ENCODE data around the gene RBM47. TPM values are rescaled to one million over a fixed set of nuclear protein-coding genes. Genes with fewer than 3 reads are reported as not detected.

The RBM47 gene
- total RNA-seq, 1 donor from 2014 or later: 108 TPM

DNA sequence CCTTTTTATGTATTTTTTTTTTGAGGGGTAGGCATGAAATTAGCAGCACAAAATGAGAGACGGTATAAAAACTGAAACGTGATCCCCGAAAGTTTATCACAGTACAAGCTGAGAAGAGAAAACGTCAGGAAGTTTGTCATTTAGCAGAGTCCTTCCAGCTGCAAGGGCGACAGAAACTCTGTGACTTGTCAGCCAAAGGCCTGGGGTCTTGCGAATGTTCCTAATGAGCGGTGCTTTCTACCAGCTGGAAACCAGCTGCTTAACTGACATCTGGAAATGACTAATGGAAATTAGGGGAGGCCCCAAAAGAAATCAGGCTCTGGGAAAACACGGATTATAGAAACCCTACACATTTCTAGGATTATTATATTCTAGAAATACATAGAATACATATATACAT, 228.0 kb downstream of the RBM47 start:
- no peaks in the 10 kb centered on the region for H3K36me3 ChIP-seq

DNA sequence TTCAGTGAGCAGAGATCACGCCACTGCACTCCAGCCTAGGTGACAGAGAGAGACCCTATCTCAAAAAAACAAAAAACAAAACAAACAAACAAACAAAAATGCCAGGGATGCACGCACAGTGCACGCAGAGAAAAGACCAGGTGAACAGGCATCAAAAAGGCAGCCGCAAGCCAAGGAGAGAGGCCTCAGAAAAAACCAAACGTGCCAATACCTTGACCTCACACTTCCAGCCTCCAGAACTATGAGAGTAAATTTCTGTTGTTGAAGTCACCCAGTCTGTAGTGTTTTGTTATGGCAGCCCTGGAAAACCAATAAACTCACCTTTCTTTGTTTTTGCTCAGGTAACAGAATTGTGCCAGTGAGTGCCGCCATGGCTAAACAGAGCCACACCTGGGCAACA, 228.6 kb downstream of the RBM47 start:
- Histone ChIP-seq H3K36me3 (no peaks in the 10 kb centered on the region), H3K27me3 (ENCODE audit: low read depth) (no peaks in the 10 kb centered on the region), H3K27ac (no peak overlapping the region), H3K4me3 (no peak overlapping the region), H3K9me3 (no peaks in the 10 kb centered on the region), H3K4me1 (peaks cover 25% of the 10 kb centered on the region)
- intact Hi-C loops (cut with DNase I): no loop called here
- TF ChIP-seq, protein P1, sequence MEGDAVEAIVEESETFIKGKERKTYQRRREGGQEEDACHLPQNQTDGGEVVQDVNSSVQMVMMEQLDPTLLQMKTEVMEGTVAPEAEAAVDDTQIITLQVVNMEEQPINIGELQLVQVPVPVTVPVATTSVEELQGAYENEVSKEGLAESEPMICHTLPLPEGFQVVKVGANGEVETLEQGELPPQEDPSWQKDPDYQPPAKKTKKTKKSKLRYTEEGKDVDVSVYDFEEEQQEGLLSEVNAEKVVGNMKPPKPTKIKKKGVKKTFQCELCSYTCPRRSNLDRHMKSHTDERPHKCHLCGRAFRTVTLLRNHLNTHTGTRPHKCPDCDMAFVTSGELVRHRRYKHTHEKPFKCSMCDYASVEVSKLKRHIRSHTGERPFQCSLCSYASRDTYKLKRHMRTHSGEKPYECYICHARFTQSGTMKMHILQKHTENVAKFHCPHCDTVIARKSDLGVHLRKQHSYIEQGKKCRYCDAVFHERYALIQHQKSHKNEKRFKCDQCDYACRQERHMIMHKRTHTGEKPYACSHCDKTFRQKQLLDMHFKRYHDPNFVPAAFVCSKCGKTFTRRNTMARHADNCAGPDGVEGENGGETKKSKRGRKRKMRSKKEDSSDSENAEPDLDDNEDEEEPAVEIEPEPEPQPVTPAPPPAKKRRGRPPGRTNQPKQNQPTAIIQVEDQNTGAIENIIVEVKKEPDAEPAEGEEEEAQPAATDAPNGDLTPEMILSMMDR (IDR thresholded peaks at IDR 0.05): no peak
- DNase-seq: no peak
- no peak for ATAC-seq

More for the DNA sequence above, 228.0 kb downstream of the RBM47 start:
- Histone ChIP-seq H3K27me3 (ENCODE audit: low read depth) (no peaks in the 10 kb centered on the region), H3K9me3 (no peaks in the 10 kb centered on the region), H3K27ac (no peak overlapping the region), H3K4me1 (peaks cover 19% of the 10 kb centered on the region), H3K4me3 (no peak overlapping the region)
- ATAC-seq: no peak
- intact Hi-C loops (cut with DNase I): no loop called here
- no peak for DNase-seq
- TF ChIP-seq, protein P1 (IDR thresholded peaks at IDR 0.05): no peak

DNA sequence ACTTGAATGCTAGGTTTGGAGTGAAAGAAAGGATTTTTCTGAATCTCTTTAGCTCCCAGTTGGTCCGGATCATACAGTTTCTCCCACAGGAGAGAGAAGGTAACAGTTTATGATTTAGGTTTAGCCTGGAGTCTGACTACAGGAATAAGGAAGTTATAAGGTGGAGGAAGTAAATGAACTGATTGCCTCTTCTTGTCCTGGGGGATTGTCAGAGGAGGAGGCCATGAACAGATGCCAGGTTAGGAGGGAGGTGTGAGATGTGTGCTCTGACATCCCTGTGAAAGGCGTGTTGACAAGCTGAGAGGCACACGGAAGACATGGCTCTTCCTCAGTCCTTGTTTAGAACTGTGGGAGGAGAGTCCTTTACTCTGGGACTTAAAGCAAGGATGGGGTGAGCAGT, 230.1 kb downstream of the RBM47 start:
- Histone ChIP-seq H3K9me3 (no peaks in the 10 kb centered on the region), H3K4me1 (peaks cover 31% of the 10 kb centered on the region), H3K4me3 (no peak overlapping the region), H3K27ac (no peak overlapping the region), H3K36me3 (no peaks in the 10 kb centered on the region), H3K27me3 (ENCODE audit: low read depth) (no peaks in the 10 kb centered on the region)
- DNase-seq: no peak
- intact Hi-C loops (cut with DNase I): no loop called here
- TF ChIP-seq, protein P1 (IDR thresholded peaks at IDR 0.05): no peak
- ATAC-seq: no peak

DNA sequence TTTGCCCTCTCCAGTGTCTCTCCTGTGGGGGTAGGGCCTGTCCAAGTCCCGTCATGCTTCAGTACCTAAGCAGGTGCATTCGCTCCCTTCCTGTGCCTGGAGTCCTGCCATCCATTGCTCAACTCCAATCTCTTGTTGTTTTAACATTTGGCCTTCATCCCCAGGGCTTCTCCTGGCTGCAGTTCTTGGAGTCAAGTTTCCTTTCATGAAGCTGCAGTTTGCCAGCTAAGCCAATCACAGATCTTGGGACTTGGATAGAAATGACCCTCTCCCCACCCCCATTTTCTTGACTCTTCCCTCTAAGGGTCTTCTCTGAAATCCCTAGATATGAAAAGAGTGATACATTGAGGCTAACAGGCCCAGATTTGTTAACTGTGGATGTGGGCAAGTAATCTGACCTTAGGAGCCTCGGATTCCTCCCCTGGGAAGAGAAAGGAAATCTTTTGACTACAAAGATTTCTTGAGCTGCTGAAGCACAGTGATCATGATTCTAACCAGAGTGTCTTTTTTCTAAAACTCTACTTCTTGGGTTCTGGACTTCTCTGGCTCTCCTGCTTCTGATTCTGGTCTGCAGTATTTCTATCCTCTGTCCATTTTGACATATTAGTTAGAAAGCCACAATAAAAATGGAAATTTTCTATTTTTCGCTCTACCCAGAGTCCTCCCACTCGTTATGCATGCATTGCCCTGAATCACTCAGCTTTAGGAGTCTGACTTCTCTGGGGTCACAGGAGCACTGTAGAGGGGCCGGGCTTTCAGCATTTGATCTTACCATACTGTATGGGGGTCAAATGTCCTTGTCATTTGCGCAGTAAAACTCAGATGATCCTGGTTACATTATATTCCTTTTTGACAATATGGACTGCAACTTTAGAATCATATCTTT, 233.5 kb downstream of the RBM47 start:
- DNase-seq (peak; percentile 83), ATAC-seq (peak; percentile 84 to 88)
- H3K4me3 ChIP-seq: no peak overlapping the region
- peak overlapping the region; percentile 34 for H3K27ac ChIP-seq
- no peaks in the 10 kb centered on the region for H3K36me3 ChIP-seq
- TF ChIP-seq, protein P1 (IDR thresholded peaks at IDR 0.05): no peak
- peaks cover 26% of the 10 kb centered on the region for H3K4me1 ChIP-seq
- intact Hi-C loops (cut with DNase I): no loop called here
- H3K9me3 ChIP-seq: no peaks in the 10 kb centered on the region
- H3K27me3 ChIP-seq (ENCODE audit: low read depth): no peaks in the 10 kb centered on the region

DNA sequence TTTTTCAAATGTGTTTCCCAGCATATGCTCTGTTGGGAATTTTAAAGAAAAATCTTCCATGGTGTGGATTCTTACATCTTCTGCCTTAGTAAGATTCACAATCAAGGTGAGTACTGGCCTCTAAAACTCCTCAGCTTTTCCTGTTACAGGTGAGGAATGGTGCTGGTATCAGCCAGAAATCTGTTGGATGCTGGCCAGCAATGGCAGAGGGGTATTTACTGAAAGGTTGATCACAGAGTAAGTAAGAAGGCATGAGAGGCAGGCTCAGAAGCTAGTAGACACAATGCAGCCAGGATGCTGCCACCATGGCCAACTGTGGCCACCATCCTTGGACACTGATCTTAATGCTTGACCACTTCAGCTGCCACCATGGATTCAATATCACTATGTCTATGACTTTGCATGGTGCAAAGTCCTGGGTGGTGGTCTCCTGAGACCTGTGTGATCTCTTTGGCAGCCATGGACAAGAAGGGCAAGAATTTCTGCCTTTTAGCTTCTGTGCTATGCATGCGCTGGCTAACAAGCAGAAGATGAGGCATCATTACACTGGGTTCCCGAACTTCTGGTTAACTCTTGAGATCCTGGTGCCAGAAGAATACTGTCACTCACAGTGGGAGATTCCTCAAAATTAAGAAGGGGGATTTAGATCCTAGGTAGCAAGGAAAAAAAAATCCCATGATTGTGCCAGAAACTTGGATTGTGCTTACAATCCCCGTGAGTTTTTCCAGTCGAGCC, 234.3 kb downstream of the RBM47 start:
- Histone ChIP-seq H3K9me3 (no peaks in the 10 kb centered on the region), H3K36me3 (no peaks in the 10 kb centered on the region), H3K27ac (peak overlapping the region; percentile 34), H3K4me3 (no peak overlapping the region), H3K4me1 (peaks cover 26% of the 10 kb centered on the region), H3K27me3 (ENCODE audit: low read depth) (no peaks in the 10 kb centered on the region)
- intact Hi-C loops (cut with DNase I): no loop called here
- TF ChIP-seq, protein P1 (IDR thresholded peaks at IDR 0.05): no peak
- DNase-seq (no peak), ATAC-seq (peak; percentile 7 to 11)

Measured in lower lobe of right lung (tissue), 2 donors.